Stomach (tissue), 4 donors: ENCODE results near the gene CSNK1E.

ENCODE experiments used
- CTCF ChIP-seq, 7 experiments: fragments of 450-650 bp in 4 of 7; fragments of 200-600 bp in 3 of 7; sonication (generic) in 3 of 7; IDR thresholded peaks; one replicate each; pipeline ENCODE4 v1.5.1; 2016 to 2019; ENCODE audit warnings: antibody characterized with exemption in 7 of 7, control low read depth in 2 of 7, mild to moderate bottlenecking in 1 of 7
- EP300 ChIP-seq: sonication (generic); formaldehyde crosslinking; IDR thresholded peaks from one replicate; pipeline ENCODE4 v1.6.1; 2017; ENCODE audit warnings: antibody characterized with exemption
- POLR2A ChIP-seq, 4 donors: fragments of 450-650 bp; IDR thresholded peaks; one replicate each; pipeline ENCODE4 v1.6.1; 2016; ENCODE audit warnings: antibody characterized with exemption in 4 of 4, control low read depth in 2 of 4, mild to moderate bottlenecking in 1 of 4, moderate library complexity in 1 of 4

DNA sequence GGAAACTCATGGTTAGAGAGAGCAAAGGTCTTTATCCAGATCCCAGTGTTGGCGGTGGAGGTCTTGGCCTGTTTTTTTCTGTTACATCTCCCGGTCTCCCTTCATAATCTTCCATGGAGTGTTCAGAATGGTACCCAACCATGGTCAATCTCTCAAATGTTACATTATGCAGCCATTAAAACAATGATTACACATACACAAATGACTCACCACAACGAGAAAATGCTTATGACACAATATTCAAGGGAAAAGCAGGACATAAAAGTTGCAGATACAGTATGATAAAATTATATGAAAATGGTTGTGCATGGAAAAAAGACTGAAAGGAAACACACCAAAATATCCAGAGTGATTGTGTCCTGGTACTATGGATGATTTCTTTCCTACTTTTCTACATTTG lies 17.8 kb upstream of the CSNK1E start:
- TF ChIP-seq POLR2A (IDR thresholded peaks at IDR 0.05), result no peak
- TF ChIP-seq CTCF (IDR thresholded peaks at IDR 0.05), result no peak
- no peak for TF ChIP-seq EP300
